HepG2 (cell line): ENCODE data around the gene GPD1. TPM values are rescaled to one million over a fixed set of nuclear protein-coding genes. Genes with fewer than 3 reads are reported as not detected.

ENCODE experiments used
- ATAC-seq: fragments of 200-7000 bp; cut with Tn5 transposase; 3 replicates; pipeline ENCODE4 v1.9.1; 2020; ENCODE audit warnings: mild to moderate bottlenecking, moderate library complexity
- BruUV-seq: library from RNA; stranded (reverse); fragments of 400-500 nt; replicated peaks from 2 replicates; lab custom pipeline; 2021; lab: Mats Ljungman, UMichigan
- CTCF ChIA-PET: fragments of 300-600 bp; formaldehyde crosslinking; extraction: SDS; loops from one replicate; lab custom pipeline; 2021; ENCODE audit warnings: low total read pairs, inconsistent platforms, low intra/inter-chr PET ratio; lab: Yijun Ruan, JAX
- POLR2A ChIA-PET: fragments of 350-600 bp; sonication (Branson Sonifier 250); formaldehyde crosslinking; loops from one replicate; lab custom pipeline; 2020; ENCODE audit warnings: antibody characterized with exemption, inconsistent platforms; lab: Yijun Ruan, JAX
- DNase-seq: peaks from one replicate; pipeline ENCODE4 v3.0.0-alpha.2; 2015; ENCODE audit warnings: low spot score
- FAIRE-seq: peaks from 3 replicates; lab custom pipeline; 2011; peaks lifted over from hg19 to GRCh38; lab: Jason Lieb, UNC
- H2AFZ ChIP-seq: one replicate; pipeline ENCODE4 v1.6.1; 2011; ENCODE audit warnings: low read length, inconsistent platforms
- H3K27ac ChIP-seq: fragments of 300-600 bp; 3 replicates; pipeline ENCODE4 v1.8.0; 2011; ENCODE audit warnings: mixed run types, mild to moderate bottlenecking, mixed read lengths, low read length, inconsistent platforms; ENCODE audit not compliant: insufficient read depth; ENCODE audit errors: extremely low read length
- H3K27me3 ChIP-seq, 2 experiments: fragments of 200-600 bp in 1 of 2; 2 replicates in 1 of 2; 3 replicates in 1 of 2; pipeline versions ENCODE4 v1.6.0 to v1.8.0; 2011; ENCODE audit warnings: low read length in 2 of 2, mild to moderate bottlenecking in 2 of 2, moderate library complexity in 2 of 2, inconsistent platforms in 1 of 2; ENCODE audit not compliant: insufficient read depth in 2 of 2, control insufficient read depth in 1 of 2
- H3K36me3 ChIP-seq, 2 experiments: fragments of 200-600 bp in 1 of 2; replicated peaks in 1 of 2; 2 replicates in 1 of 2; 3 replicates in 1 of 2; pipeline versions ENCODE4 v1.5.1 to v1.8.0; 2011; ENCODE audit warnings: low read length in 2 of 2, inconsistent platforms in 1 of 2; ENCODE audit not compliant: insufficient read depth in 2 of 2, control insufficient read depth in 1 of 2
- H3K4me1 ChIP-seq: 2 replicates; pipeline ENCODE4 v1.5.1; 2012; ENCODE audit warnings: low read length, inconsistent platforms; ENCODE audit not compliant: insufficient read depth
- H3K4me2 ChIP-seq: 2 replicates; pipeline ENCODE4 v1.6.0; 2011; ENCODE audit warnings: low read depth, low read length, inconsistent platforms
- H3K4me3 ChIP-seq, 3 experiments: fragments of 200-600 bp in 1 of 3; sonication (generic), shearing (Covaris generic) in 1 of 3; replicated peaks in 1 of 3; 2 replicates each; pipeline ENCODE4 v1.5.1; 2011 to 2016; ENCODE audit warnings: low read length in 3 of 3, inconsistent platforms in 2 of 3, low read depth in 2 of 3, mild to moderate bottlenecking in 2 of 3, control low read depth in 1 of 3, mixed read lengths in 1 of 3; ENCODE audit not compliant: insufficient read depth in 1 of 3
- H3K79me2 ChIP-seq: one replicate; pipeline ENCODE4 v1.6.1; 2011; ENCODE audit warnings: low read length, inconsistent platforms; ENCODE audit not compliant: insufficient read depth
- H3K9ac ChIP-seq: 2 replicates; pipeline ENCODE4 v1.6.0; 2011; ENCODE audit warnings: mild to moderate bottlenecking, low read depth, low read length, inconsistent platforms; ENCODE audit not compliant: insufficient read depth
- H3K9me3 ChIP-seq: 2 replicates; pipeline ENCODE4 v1.5.1; 2012; ENCODE audit warnings: mild to moderate bottlenecking, low read length
- H4K20me1 ChIP-seq: 2 replicates; pipeline ENCODE4 v1.6.0; 2011; ENCODE audit warnings: inconsistent platforms, mild to moderate bottlenecking, low read length, moderate library complexity; ENCODE audit not compliant: insufficient read depth
- ASH2L ChIP-seq: fragments of 300-600, 200-600 bp; sonication (generic); IDR thresholded peaks from 2 replicates; pipeline ENCODE4 v1.7.0; 2017; ENCODE audit warnings: low read depth, mild to moderate bottlenecking, moderate library complexity, mixed read lengths, low read length; ENCODE audit not compliant: insufficient read length
- KDM4B ChIP-seq: sonication (generic); formaldehyde crosslinking; IDR thresholded peaks from 2 replicates; pipeline ENCODE4 v1.4.0; 2020; ENCODE audit warnings: missing genetic modification reagents
- MYNN ChIP-seq: sonication (generic); formaldehyde crosslinking; IDR thresholded peaks from 2 replicates; pipeline ENCODE4 v1.4.0; 2020; ENCODE audit warnings: mild to moderate bottlenecking, low read depth, missing genetic modification reagents
- NCOR1 ChIP-seq: fragments of 200-600 bp; sonication (generic); IDR thresholded peaks from 2 replicates; pipeline ENCODE4 v1.7.0; 2017; ENCODE audit warnings: antibody characterized with exemption, low read length, borderline replicate concordance
- ONECUT2 ChIP-seq: sonication (generic); formaldehyde crosslinking; IDR thresholded peaks from 2 replicates; pipeline ENCODE4 v1.4.0; 2020; ENCODE audit warnings: missing genetic modification reagents
- TBX3 ChIP-seq: fragments of 450-650 bp; IDR thresholded peaks from 2 replicates; pipeline ENCODE4 v1.6.1; 2017; ENCODE audit warnings: antibody characterized with exemption, mild to moderate bottlenecking, inconsistent platforms, borderline replicate concordance
- USF2 ChIP-seq, 2 experiments: sonication (generic) in 1 of 2; formaldehyde crosslinking in 1 of 2; IDR thresholded peaks; 2 replicates each; pipeline versions ENCODE4 v1.5.1 to v1.6.1; 2011 to 2020; ENCODE audit warnings: borderline replicate concordance in 1 of 2, low read depth in 1 of 2, low read length in 1 of 2, mild to moderate bottlenecking in 1 of 2, missing genetic modification reagents in 1 of 2, moderate library complexity in 1 of 2
- ZNF124 ChIP-seq: sonication (generic); formaldehyde crosslinking; IDR thresholded peaks from 2 replicates; pipeline ENCODE4 v1.4.0; 2020; ENCODE audit warnings: missing genetic modification reagents
- ZNF17 ChIP-seq: sonication (generic); formaldehyde crosslinking; IDR thresholded peaks from 2 replicates; pipeline ENCODE4 v1.5.0; 2020; ENCODE audit warnings: mild to moderate bottlenecking, missing genetic modification reagents
- ZNF18 ChIP-seq: sonication (generic); formaldehyde crosslinking; IDR thresholded peaks from 2 replicates; pipeline ENCODE4 v1.8.0; 2022; ENCODE audit warnings: mild to moderate bottlenecking, missing genetic modification reagents; ENCODE audit not compliant: insufficient replicate concordance
- ZNF329 ChIP-seq: sonication (generic); formaldehyde crosslinking; IDR thresholded peaks from 2 replicates; pipeline ENCODE4 v1.9.0; 2021; ENCODE audit warnings: low read depth, mild to moderate bottlenecking, missing genetic modification reagents
- ZNF354B ChIP-seq: sonication (generic); formaldehyde crosslinking; IDR thresholded peaks from 2 replicates; pipeline ENCODE4 v1.8.0; 2022; ENCODE audit warnings: mild to moderate bottlenecking, missing genetic modification reagents
- ZNF441 ChIP-seq: sonication (generic); formaldehyde crosslinking; IDR thresholded peaks from 2 replicates; pipeline ENCODE4 v1.7.0; 2021; ENCODE audit warnings: missing genetic modification reagents, borderline replicate concordance
- WGBS: methylation state at CpG from one replicate; pipeline ENCODE4 v1.1.6; 2017; ENCODE audit warnings: low lambda C conversion rate; 5-methylcytosine and 5-hydroxymethylcytosine counted together
- in situ Hi-C: cut with HindIII; loops from 2 replicates; pipeline ENCODE4 v1.10.0; 2017; ENCODE audit warnings: low pct_unique_long_range_greater_than_20kb; ENCODE audit not compliant: extremely low pct_ligation_motif_present
- intact Hi-C: fragments of 100-400 bp; cut with micrococcal nuclease; formaldehyde crosslinking; loops from one replicate; pipeline ENCODE4 v1.10.0; 2022; ENCODE audit not compliant: unreplicated experiment
- polyA plus RNA-seq, 8 experiments: library from polyadenylated mRNA; depleted of rRNA in 3 of 8; stranded (reverse) in 7 of 8; unstranded in 1 of 8; fragments of >200 nt; fragmentation: Illumina TruSeq in 4 of 8; extraction: Trizol in 4 of 8; gene quantifications; 2 replicates each; pipeline versions ENCODE4 v1.2.1 to v1.2.3, GENCODE V29; 2011 to 2016; ENCODE audit warnings: low read depth in 4 of 8, missing spikeins in 1 of 8, mixed read lengths in 1 of 8; ENCODE audit not compliant: insufficient read depth in 1 of 8
- total RNA-seq, 5 experiments: library from RNA; depleted of rRNA; stranded (reverse); fragments of >200 nt; fragmentation: Illumina TruSeq; extraction: Trizol; gene quantifications; 2 replicates each; pipeline ENCODE4 v1.2.3, GENCODE V29; 2016; ENCODE audit warnings: low read depth in 1 of 5

Gene GPD1
- total and polyA plus RNA-seq, 2 of the 13 experiments (the other 11 are each of a cell fraction or from before 2014, with no cell fraction given), result 3.7 to 30.6 TPM

DNA sequence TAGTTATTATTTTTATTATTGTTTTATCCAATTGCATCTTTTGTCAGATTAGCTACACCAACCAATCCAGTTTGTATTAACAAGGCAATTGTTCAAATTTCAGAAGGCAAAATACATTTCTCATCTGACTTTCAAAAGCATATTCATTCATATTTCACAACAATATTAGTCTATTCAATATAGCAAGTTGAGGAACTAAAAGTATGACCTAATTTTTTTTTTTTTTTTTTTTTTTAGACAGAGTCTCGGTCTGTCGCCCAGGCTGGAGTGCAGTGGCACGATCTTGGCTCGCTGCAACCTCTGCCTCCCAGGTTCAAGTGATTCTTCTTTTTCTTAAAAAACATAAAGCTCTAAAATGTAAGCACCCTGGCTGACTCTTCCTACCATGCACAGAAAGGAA, 25.5 kb downstream of the GPD1 start:
- FAIRE-seq, result no peak
- 97% methylated on average over 4 of the region's 4 CpGs for WGBS
- in situ Hi-C loops, result loop anchor here (5.0 kb wide), 1 partner anchor 48 kb away; no protein-coding TSS in a partner anchor
- CTCF ChIA-PET, result no interaction called here
- Histone ChIP-seq H3K4me2 (no peak overlapping the region), H3K79me2 (no peaks in the 10 kb centered on the region), H3K9ac (no peak overlapping the region), H4K20me1 (no peaks in the 10 kb centered on the region), H3K36me3 (peaks cover 10 to 31% of the 10 kb centered on the region in 2 experiments), H3K4me3 (no peak overlapping the region), H3K9me3 (no peaks in the 10 kb centered on the region), H2AFZ (no peak overlapping the region), H3K4me1 (no peaks in the 10 kb centered on the region), H3K27me3 (no peaks in the 10 kb centered on the region), H3K27ac (no peak overlapping the region)
- intact Hi-C loops, result no loop called here
- no peak for DNase-seq
- POLR2A ChIA-PET, result interaction anchor here (2.2 to 2.3 kb wide), 2 partner anchors 17 to 38 kb away, joined by 10 to 11 read pairs; partner anchors contain the start of genes CERS5 and COX14
- ATAC-seq, result no peak
- BruUV-seq, result no TSS peak
- no peak for TF ChIP-seq USF2 (IDR thresholded peaks at IDR 0.05; ENCODE audit: low read depth, low read length)
- no peak for TF ChIP-seq USF2 (CRISPR knock-in tag; IDR thresholded peaks at IDR 0.05; ENCODE audit: borderline replicate concordance)
- no peak for TF ChIP-seq ZNF17 (CRISPR knock-in tag)
- TF ChIP-seq ONECUT2, result no peak
- TF ChIP-seq ZNF18 (CRISPR knock-in tag), result no peak
- no peak for TF ChIP-seq ZNF124 (CRISPR knock-in tag)
- TF ChIP-seq ASH2L, result no peak
- TF ChIP-seq NCOR1, result no peak
- TF ChIP-seq KDM4B (CRISPR knock-in tag), result no peak
- no peak for TF ChIP-seq ZNF354B (CRISPR knock-in tag)
- no peak for TF ChIP-seq ZNF329
- no peak for TF ChIP-seq ZNF441 (CRISPR knock-in tag)
- no peak for TF ChIP-seq TBX3
- no peak for TF ChIP-seq MYNN (CRISPR knock-in tag)
